ENCODE measurements around the gene AKAP8L. TPM values are rescaled to one million over a fixed set of nuclear protein-coding genes. Genes with fewer than 3 reads are reported as not detected.

AKAP8L gene
- total RNA-seq (2014; rRNA removed; shearing (Covaris generic)), result 47.2 and 49.4 TPM in 2 replicates
- 169 and 181 TPM in 2 replicates for polyA plus RNA-seq (2014; cell fraction: nucleus; rRNA removed)

GRCh38 chr19:15418579-15419412, at the start of gene AKAP8L:
Gene AKAP8L (minus strand): TSS chr19:15418988. CDS start chr19:15418923, 65 bp downstream.
- DNase-seq (ENCODE audit: extremely low read depth, low read depth), result peak; percentile 99

- no peak for DNase-seq (ENCODE audit: extremely low read depth, low read depth)
Observed at GRCh38 chr19:15467734-15468214, 49.0 kb upstream of the AKAP8L start.

GRCh38 chr19:15466851-15467733, 48.3 kb upstream of the AKAP8L start:
- DNase-seq (ENCODE audit: extremely low read depth, low read depth), result no peak

DNA sequence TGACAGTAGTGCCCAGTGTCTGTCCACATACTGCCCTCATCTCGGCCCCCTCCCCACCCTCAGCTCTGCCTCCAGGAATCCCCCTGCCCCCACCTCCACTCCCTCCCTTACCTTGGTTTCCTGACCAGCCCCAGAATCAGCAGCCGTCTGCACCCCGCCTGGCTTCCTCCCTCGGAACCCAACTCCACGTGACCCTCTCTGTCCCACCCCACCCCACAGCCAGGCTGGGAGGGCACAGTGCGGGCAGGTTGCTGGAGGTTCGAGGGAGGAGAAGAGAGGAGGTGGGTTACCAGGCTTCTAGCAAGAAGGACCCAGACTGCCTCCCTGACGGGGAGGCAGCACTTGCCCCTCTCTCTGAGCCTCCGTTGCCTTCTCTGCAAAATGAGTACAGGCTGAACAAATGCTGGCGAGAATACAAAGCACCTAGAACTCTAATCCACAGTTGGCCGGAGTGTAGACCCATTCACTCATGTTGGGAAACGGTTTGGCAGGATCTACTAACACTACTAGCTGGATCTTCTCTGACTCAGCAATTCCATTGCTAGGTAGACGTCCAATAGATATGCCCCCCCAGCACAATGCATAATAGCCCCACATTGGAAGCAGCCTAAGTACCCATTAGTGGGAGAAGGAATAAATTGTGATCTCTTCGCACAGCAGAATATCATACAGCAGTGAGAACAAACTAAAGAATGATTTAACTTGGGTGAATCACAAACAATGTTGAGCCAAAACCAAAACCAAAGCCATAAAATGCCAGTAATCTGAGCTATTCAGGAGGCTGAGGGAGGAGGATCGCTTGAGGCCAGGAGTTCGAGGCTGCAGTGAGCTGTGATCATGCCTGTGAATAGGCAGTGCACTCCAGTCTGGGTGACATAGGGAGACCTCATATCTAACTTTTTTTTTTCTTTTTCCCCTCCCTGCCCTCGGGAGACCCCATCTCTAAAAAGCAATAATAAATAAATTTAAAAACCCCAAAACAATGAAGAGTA, 45.9 kb upstream of the AKAP8L start, which contains the start of gene RASAL3:
TSS of gene RASAL3 (minus strand) at position 151 of the 992 bp plus-strand sequence. CDS start 186 bp downstream, outside the sequence.
- no peak for DNase-seq (ENCODE audit: extremely low read depth, low read depth)

- no peak for DNase-seq (ENCODE audit: extremely low read depth, low read depth)
Observed at GRCh38 chr19:15463861-15464371, 45.1 kb upstream of the AKAP8L start.

DNA sequence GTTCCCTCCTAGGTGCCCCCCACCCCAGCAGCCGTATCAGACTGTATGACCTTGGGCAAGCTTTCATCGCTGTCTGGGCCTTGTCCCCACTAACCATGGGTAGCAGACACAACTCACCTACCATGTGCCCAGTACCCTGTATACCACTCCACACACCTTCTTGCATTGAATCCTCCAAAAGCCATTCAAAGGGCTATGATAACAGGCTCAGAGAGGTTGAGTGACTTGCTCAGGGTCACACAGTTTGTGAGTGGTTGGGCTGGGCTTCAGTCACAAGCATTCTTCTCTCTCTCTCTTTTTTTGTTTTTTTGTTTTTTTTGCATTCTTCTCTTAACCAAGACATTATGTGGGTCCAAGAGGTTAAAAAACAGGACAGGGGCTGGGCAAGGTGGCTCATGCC, 42.9 kb upstream of the AKAP8L start:
- no peak for DNase-seq (ENCODE audit: extremely low read depth, low read depth)

GRCh38 chr19:15457701-15458484, 39.1 kb upstream of the AKAP8L start:
- DNase-seq (ENCODE audit: extremely low read depth, low read depth), result no peak

DNA sequence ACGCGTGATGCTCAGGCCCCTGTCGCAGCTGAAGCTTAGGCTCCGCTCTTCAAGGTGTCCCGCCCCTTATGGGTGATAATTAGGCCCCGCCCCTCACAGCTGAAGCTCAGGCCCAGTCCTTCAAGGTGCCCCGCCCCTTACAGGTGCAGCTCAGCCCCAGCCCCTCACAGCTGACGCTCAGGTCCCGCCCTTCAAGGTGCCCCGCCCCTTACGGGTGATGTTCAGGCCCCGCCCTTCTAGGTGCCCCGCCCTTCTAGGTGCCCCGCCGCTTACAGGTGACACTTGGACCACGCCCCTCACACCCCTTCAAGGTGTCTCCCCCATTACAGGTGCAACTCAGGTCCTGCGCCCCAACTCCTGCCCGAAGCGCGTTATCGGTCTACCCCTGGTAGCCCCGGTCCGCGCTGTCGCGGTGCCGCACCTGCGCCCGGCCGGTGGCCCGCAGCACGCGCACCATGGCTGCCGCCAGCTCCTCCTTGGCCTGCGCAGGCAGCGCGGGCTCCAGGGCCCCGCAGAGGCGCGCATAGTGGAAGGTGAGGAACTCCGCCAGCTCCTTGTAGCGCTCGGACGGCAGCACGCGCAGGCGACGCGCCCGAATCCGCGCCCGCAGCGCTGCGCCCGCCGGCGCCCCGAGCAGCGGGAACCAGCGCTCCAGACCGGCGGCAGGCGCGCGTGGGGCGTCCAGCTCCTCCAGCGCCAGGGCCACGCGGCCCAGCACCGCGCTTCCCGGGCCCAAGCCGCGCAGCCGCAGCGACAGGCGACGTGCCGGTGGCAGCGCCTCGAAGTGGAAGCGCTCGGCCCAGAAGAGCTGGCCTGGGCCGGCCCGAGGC, 38.3 kb upstream of the AKAP8L start:
- DNase-seq (ENCODE audit: extremely low read depth, low read depth), result no peak

GRCh38 chr19:15456441-15456840, 37.7 kb upstream of the AKAP8L start:
- no peak for DNase-seq (ENCODE audit: extremely low read depth, low read depth)

- DNase-seq (ENCODE audit: extremely low read depth, low read depth), result no peak
Observed at GRCh38 chr19:15455996-15456395, 37.2 kb upstream of the AKAP8L start.

- DNase-seq (ENCODE audit: extremely low read depth, low read depth), result no peak
Observed at GRCh38 chr19:15453906-15454860, 35.4 kb upstream of the AKAP8L start.

DNA sequence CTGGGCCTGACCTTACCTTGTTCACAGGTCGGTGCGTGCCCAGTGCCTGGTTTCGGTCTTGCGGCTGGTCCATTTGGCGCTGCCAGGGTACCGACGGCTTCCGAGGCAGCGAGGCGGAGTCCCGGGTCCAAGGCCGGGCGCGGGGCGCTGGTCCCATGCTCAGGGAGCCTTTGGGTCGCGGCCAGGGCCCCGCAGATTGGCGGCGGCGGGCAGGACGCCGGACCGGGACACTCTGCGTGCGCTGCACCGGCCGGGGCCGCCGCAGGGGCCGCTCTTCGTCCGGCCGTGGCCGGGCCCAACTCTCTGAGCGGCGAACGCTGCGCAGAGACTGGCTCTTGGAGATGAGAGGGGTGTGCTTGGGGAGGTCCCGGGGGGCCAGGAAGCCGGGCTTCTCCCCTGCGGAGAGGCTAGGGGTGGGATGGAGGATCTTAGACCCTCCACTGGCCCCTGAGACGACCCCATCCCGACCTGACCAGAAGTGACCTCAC, 34.3 kb upstream of the AKAP8L start:
- no peak for DNase-seq (ENCODE audit: extremely low read depth, low read depth)

DNA sequence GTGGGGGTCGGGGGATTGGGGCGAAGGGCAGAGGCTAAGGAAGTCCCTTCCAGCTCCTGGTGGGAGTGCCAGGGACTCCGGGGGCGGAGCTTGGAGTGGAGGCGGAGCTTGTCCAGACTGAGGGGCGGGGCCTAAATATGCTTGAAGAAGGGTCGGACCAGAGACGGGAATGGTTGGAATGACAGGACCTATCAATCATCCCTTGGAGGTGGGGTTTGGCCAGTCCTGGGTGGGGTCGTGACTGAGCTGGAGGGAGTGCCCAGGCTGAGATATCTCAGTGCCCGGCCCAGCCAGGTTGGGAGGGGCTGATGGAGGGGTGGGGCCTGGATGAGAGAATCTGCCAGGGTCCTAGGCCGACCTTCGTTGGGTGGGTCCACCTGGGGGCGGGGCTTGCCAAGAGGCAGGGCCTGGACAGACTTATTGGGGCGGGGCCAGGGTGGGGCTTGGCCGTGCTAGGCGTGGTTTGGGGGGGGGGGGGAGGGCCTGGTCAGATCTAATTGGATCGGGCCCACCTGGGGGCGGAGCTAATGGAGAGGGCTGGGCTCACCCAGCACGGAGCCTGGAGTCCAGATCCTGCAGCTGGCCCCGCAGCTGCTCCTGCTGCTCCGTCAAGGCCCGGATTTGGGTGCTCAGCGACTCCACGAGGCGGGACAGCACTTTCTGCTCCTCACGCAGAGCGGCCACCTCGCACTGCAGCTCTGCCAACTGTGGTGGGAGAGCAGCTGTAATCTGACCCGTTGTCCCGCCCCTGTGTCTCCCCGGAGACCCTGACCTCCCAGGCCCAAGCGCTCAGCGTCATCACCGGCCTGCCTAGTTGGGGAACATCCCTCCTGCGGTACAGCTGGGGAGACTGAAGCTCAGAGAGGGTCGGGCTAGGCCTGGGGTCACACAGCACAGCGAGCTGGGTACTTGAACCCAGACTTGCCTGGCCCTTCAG, 33.6 kb upstream of the AKAP8L start:
- peak; percentile 36 for DNase-seq (ENCODE audit: extremely low read depth, low read depth)

DNA sequence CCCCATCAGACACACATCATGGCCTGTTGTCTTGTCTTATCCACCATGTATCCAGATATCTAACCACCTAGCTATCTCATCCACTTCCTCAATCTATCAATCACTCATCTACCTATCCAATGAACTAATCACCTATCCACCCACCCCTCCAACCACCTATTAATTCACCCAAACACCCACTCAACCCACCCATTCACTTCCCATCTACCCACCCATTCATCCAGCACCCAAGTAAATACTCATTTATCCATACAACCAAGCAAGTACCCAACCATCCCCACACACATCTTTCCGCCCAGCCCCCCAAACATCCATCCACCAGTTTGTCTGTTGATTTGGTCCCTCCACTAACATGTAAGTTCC, 31.7 kb upstream of the AKAP8L start:
- DNase-seq (ENCODE audit: extremely low read depth, low read depth), result no peak

DNA sequence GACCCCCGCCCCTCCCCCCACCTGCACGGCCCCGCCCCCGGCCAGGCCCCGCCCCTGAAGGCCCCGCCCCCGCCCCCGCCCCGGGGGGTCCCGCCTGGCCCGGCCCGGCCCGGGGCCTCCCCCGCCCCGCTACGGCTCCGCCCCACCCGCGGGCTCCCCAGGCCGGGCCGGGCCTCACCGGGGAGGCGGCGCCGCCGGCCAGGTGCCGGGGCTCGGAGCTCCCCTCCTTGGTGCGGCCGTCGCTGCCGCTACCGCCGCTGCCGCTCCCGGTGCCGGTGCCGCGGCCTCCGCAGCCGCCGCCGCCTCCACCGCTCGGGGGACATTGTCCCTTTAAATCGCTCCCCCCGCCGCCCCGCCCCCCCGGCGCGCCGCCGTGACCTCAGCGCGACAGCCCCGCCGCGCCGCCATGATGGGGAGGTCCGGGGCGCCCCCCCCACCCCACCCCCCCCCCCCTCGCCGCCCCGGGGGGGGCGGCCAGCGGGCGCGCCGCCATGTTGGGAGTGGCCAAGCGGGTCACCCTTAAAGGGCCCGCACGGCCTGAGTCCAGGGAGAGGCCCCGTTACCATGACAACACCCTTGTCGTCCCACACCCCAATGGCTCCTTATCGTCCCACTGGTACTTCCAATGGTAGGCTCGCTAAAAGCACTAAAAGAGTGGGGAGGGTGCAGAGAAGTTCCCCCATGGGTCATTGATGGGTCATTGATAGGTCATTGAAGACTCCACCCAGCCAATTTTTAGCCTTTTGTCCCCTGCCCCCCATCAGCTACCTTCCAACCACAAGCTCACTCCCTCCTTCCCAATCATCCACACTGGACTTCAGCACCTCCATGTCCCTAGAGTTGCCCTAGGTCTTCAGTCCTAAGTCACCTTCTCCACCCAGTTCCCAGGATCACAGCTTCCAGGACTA, 31.1 kb upstream of the AKAP8L start, which contains the start of gene WIZ:
TSS of gene WIZ (minus strand) at position 337 of the 908 bp plus-strand sequence. CDS start 1,649 bp downstream, outside the sequence.
- DNase-seq (ENCODE audit: extremely low read depth, low read depth), result peak; percentile 57

All from NCI-H460 (cell line).